Measurements from ENCODE around the gene GSG1L. TPM values are rescaled to one million over a fixed set of nuclear protein-coding genes. Genes with fewer than 3 reads are reported as not detected.

Gene GSG1L
- polyA plus RNA-seq, 2 donors, result 0.12 to 0.19 TPM

DNA sequence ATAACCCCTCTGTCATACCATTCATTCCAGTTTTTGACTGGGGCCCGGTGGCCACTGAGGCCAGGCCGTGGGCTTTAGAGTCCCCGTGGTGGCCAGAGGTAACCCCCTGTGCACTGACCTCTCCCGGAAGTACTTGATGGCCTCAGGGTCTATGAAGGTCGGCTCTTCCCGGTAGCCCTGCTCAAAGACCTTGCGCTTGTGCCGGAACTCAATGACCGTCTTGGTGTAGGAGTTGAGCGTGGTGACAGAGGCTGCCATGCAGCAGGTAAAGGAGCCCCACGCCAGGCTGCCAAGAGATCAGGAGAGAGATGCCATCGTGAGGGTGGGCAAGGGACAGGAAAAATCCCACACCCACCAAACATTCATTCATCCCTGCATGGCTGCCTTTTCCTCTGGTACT is 234.8 kb downstream of the GSG1L start:
- Histone ChIP-seq H3K27ac (ENCODE audit: low read depth in 2 of 2, low read length in 1 of 2) (no peak overlapping the region), H3K4me1 (ENCODE audit: control insufficient read depth in 2 of 2, insufficient read depth in 2 of 2, low read length in 1 of 2) (no peaks in the 10 kb centered on the region), H3K27me3 (ENCODE audit: control insufficient read depth in 1 of 2, insufficient read depth in 2 of 2, low read length in 2 of 2) (no peaks in the 10 kb centered on the region), H3K9me3 (ENCODE audit: control insufficient read depth in 2 of 2, insufficient read depth in 1 of 2, low read depth in 1 of 2, low read length in 1 of 2) (peaks cover 4 to 8% of the 10 kb centered on the region in 2 donors), H3K4me3 (ENCODE audit: low read depth in 1 of 2, low read length in 2 of 2) (no peak overlapping the region), H3K36me3 (ENCODE audit: control insufficient read depth in 2 of 2, insufficient read depth in 2 of 2, low read length in 1 of 2) (no peaks in the 10 kb centered on the region)
- WGBS, 2 donors, result 93 to 95% methylated on average over 12 of the region's 12 CpGs

DNA sequence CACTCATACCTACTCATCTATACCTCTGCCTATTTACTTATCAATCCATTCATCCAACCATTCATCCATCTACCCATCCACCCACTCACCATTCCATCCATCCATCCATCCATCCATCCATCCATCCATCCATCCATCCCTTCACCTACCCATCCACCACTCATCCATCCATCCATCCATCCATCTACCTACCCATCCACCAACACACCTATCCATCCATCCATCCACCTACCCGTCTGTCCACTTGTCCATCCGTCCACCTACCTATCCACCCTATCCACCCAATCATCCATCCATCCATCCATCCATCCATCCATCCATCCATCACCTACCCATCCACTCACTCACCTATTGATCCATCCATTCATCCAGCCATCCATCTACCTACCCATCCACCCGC is 235.7 kb downstream of the GSG1L start:
- H3K27ac ChIP-seq (ENCODE audit: low read depth in 2 of 2, low read length in 1 of 2), result no peak overlapping the region
- no peaks in the 10 kb centered on the region for H3K4me1 ChIP-seq (ENCODE audit: control insufficient read depth in 2 of 2, insufficient read depth in 2 of 2, low read length in 1 of 2)
- no peaks in the 10 kb centered on the region for H3K36me3 ChIP-seq (ENCODE audit: control insufficient read depth in 2 of 2, insufficient read depth in 2 of 2, low read length in 1 of 2)
- H3K9me3 ChIP-seq (ENCODE audit: control insufficient read depth in 2 of 2, insufficient read depth in 1 of 2, low read depth in 1 of 2, low read length in 1 of 2), result peaks cover 4 to 8% of the 10 kb centered on the region in 2 donors
- no peak overlapping the region for H3K4me3 ChIP-seq (ENCODE audit: low read depth in 1 of 2, low read length in 2 of 2)
- WGBS, 2 donors, result 89 to 95% methylated on average over 3 of the region's 3 CpGs
- no peaks in the 10 kb centered on the region for H3K27me3 ChIP-seq (ENCODE audit: control insufficient read depth in 1 of 2, insufficient read depth in 2 of 2, low read length in 2 of 2)

DNA sequence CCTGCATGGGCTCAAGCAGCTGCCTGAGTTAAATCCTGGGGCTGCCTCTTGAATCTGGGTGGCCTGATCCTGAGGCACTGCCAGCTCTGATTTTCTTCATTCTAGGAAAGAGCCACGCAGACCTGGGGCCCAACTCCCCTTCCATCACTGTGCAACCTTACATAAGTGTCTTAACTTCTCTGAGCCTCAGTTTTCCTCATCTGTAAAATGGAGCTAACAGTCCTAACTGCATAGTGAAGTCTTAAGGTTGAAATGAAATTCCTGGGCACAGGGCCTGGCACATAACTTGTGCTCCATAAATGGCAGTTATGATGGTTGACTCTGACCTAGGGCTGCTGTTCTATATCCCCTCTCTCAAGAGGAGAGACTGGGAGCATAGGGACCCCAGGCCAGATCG is 236.6 kb downstream of the GSG1L start:
- Histone ChIP-seq H3K36me3 (ENCODE audit: control insufficient read depth in 2 of 2, insufficient read depth in 2 of 2, low read length in 1 of 2) (no peaks in the 10 kb centered on the region), H3K4me1 (ENCODE audit: control insufficient read depth in 2 of 2, insufficient read depth in 2 of 2, low read length in 1 of 2) (no peaks in the 10 kb centered on the region), H3K4me3 (ENCODE audit: low read depth in 1 of 2, low read length in 2 of 2) (no peak overlapping the region), H3K9me3 (ENCODE audit: control insufficient read depth in 2 of 2, insufficient read depth in 1 of 2, low read depth in 1 of 2, low read length in 1 of 2) (peaks cover 4 to 8% of the 10 kb centered on the region in 2 donors), H3K27me3 (ENCODE audit: control insufficient read depth in 1 of 2, insufficient read depth in 2 of 2, low read length in 2 of 2) (no peaks in the 10 kb centered on the region), H3K27ac (ENCODE audit: low read depth in 2 of 2, low read length in 1 of 2) (no peak overlapping the region)
- 83 to 88% methylated on average over 2 of the region's 2 CpGs for WGBS, 2 donors

DNA sequence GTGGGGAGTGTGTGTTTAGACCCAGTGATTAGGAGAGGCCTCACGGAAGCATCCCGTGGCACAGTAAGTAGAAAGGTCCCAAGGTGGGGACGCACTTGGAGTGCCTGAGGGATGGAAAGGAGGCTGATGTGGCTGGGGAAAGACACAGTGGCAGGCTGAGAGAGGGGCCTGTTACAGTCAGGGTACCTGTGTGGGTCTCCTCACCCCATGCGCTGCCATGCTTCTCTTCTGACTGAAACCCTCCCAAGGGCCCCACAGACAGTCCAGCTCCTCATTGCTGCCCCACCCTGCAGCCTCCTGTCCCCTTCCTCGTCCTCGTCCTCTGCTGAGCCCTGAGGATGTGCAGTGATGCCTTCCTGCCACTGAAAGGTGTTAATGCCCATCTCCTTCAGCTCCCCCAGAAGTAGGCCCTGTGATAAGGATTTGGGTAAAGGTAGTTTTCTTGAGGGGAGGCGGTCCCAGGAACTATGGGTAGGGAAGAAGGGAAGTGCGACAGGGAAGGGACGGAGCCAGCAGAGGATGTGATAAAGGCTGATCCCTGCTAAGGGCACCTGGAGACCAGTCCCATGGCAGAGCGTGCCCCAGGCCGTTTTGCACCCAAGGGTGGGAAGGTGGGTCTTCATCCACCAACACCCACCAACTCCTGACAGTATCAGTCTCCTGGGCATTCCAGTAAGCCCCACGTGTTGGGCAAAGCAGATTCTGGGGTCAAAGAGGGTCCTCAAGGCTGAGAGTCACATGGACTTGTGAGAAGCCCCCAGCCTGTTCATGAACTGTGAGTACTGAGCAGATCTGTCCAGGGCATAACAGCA is 237.2 kb downstream of the GSG1L start:
- Histone ChIP-seq H3K27ac (ENCODE audit: low read depth in 2 of 2, low read length in 1 of 2) (no peak overlapping the region), H3K36me3 (ENCODE audit: control insufficient read depth in 2 of 2, insufficient read depth in 2 of 2, low read length in 1 of 2) (no peaks in the 10 kb centered on the region), H3K4me1 (ENCODE audit: control insufficient read depth in 2 of 2, insufficient read depth in 2 of 2, low read length in 1 of 2) (no peaks in the 10 kb centered on the region), H3K9me3 (ENCODE audit: control insufficient read depth in 2 of 2, insufficient read depth in 1 of 2, low read depth in 1 of 2, low read length in 1 of 2) (peaks cover 4 to 8% of the 10 kb centered on the region in 2 donors), H3K27me3 (ENCODE audit: control insufficient read depth in 1 of 2, insufficient read depth in 2 of 2, low read length in 2 of 2) (no peaks in the 10 kb centered on the region), H3K4me3 (ENCODE audit: low read depth in 1 of 2, low read length in 2 of 2) (no peak overlapping the region)
- 78 to 81% methylated on average over 12 of the region's 12 CpGs for WGBS, 2 donors

DNA sequence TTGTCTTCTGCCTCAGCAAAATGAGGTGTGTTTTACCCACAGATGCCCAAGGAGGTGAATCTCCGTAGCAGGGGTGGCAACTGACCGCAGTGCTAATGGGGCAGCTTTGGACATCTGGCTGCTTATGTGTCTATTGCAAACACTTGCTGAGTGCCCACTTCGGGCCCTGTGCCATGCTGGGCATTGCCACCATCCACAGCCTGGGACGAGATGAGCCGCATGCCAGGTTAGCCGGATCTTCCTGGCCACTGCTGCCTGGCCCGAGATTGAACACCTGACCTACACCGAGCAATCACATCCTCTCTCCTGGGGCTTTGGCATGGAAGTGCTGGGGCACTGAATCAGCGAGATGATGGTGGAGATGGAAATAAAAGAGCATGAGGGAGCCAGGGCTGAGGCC is 238.7 kb downstream of the GSG1L start:
- H3K27ac ChIP-seq (ENCODE audit: low read depth in 2 of 2, low read length in 1 of 2), result no peak overlapping the region
- WGBS, 2 donors, result 79 to 86% methylated on average over 9 of the region's 9 CpGs
- peaks cover 0 to under 1% of the 10 kb centered on the region in 2 donors for H3K9me3 ChIP-seq (ENCODE audit: control insufficient read depth in 2 of 2, insufficient read depth in 1 of 2, low read depth in 1 of 2, low read length in 1 of 2)
- no peaks in the 10 kb centered on the region for H3K4me1 ChIP-seq (ENCODE audit: control insufficient read depth in 2 of 2, insufficient read depth in 2 of 2, low read length in 1 of 2)
- no peaks in the 10 kb centered on the region for H3K27me3 ChIP-seq (ENCODE audit: control insufficient read depth in 1 of 2, insufficient read depth in 2 of 2, low read length in 2 of 2)
- no peak overlapping the region for H3K4me3 ChIP-seq (ENCODE audit: low read depth in 1 of 2, low read length in 2 of 2)
- H3K36me3 ChIP-seq (ENCODE audit: control insufficient read depth in 2 of 2, insufficient read depth in 2 of 2, low read length in 1 of 2), result no peaks in the 10 kb centered on the region

DNA sequence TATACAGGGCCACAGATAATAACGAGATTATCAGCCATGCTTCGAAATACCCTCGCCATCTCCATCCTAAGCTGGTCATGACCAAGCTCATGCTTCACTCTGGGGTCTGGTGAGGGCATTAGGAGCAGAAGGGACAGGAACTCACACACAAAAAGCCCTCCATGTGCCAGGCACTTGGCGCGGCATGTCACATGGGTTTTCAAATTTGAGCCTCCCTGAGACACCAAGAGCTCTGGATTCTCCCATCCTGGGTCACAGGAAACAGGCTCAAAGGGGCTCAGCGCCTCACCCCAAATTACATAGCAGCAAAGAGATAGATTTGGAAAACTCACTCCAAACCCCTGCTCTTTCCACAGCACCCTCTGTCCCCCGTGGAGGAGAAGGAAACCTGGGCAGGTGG is 239.5 kb downstream of the GSG1L start:
- Histone ChIP-seq H3K27ac (ENCODE audit: low read depth in 2 of 2, low read length in 1 of 2) (no peak overlapping the region), H3K4me3 (ENCODE audit: low read depth in 1 of 2, low read length in 2 of 2) (no peak overlapping the region), H3K27me3 (ENCODE audit: control insufficient read depth in 1 of 2, insufficient read depth in 2 of 2, low read length in 2 of 2) (no peaks in the 10 kb centered on the region), H3K36me3 (ENCODE audit: control insufficient read depth in 2 of 2, insufficient read depth in 2 of 2, low read length in 1 of 2) (no peaks in the 10 kb centered on the region), H3K9me3 (ENCODE audit: control insufficient read depth in 2 of 2, insufficient read depth in 1 of 2, low read depth in 1 of 2, low read length in 1 of 2) (no peaks in the 10 kb centered on the region), H3K4me1 (ENCODE audit: control insufficient read depth in 2 of 2, insufficient read depth in 2 of 2, low read length in 1 of 2) (no peaks in the 10 kb centered on the region)
- 85 to 86% methylated on average over 7 of the region's 7 CpGs for WGBS, 2 donors

DNA sequence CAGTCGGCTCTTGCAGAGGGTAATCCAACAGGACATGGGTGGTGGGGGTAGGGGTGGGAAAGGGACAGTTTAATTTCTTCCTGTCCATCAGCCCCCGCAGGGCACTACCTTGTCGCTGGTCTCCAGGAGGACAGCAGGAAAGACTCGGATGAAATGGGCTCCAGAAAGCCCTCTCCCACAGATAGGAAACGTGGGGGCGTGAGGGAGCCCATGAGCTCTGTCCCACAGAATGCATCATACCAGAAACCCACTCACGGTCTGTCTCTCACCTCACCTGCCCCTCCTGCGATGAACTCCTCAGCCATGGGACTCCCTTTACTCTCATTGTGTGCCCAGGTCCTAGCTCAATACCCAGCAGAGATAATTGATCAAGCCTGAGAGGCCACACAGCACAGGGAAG is 240.1 kb downstream of the GSG1L start:
- Histone ChIP-seq H3K4me3 (ENCODE audit: low read depth in 1 of 2, low read length in 2 of 2) (no peak overlapping the region), H3K27ac (ENCODE audit: low read depth in 2 of 2, low read length in 1 of 2) (no peak overlapping the region), H3K4me1 (ENCODE audit: control insufficient read depth in 2 of 2, insufficient read depth in 2 of 2, low read length in 1 of 2) (no peaks in the 10 kb centered on the region), H3K36me3 (ENCODE audit: control insufficient read depth in 2 of 2, insufficient read depth in 2 of 2, low read length in 1 of 2) (no peaks in the 10 kb centered on the region), H3K27me3 (ENCODE audit: control insufficient read depth in 1 of 2, insufficient read depth in 2 of 2, low read length in 2 of 2) (no peaks in the 10 kb centered on the region), H3K9me3 (ENCODE audit: control insufficient read depth in 2 of 2, insufficient read depth in 1 of 2, low read depth in 1 of 2, low read length in 1 of 2) (no peaks in the 10 kb centered on the region)
- WGBS, 2 donors, result 54 to 56% methylated on average over 8 of the region's 8 CpGs

DNA sequence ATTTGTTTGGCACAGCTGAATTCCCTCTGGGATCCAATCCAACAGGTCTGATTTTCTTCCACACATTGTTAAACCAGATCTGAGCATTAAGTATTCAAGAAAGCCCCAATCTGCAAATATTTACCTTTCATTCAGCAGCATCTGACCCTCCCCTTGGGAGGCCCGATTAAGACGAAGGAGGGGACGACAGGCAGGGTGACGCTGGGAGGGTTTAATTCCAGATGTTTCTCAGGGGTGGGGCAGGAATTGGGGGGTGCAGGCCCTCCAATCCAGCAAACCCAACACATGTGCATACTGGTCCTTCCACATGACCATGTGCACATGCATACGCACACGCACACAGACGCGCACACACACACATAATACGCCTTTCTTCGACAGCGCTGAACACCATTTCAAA is 240.5 kb downstream of the GSG1L start:
- Histone ChIP-seq H3K4me1 (ENCODE audit: control insufficient read depth in 2 of 2, insufficient read depth in 2 of 2, low read length in 1 of 2) (no peaks in the 10 kb centered on the region), H3K27me3 (ENCODE audit: control insufficient read depth in 1 of 2, insufficient read depth in 2 of 2, low read length in 2 of 2) (no peaks in the 10 kb centered on the region), H3K9me3 (ENCODE audit: control insufficient read depth in 2 of 2, insufficient read depth in 1 of 2, low read depth in 1 of 2, low read length in 1 of 2) (no peaks in the 10 kb centered on the region), H3K27ac (ENCODE audit: low read depth in 2 of 2, low read length in 1 of 2) (no peak overlapping the region), H3K36me3 (ENCODE audit: control insufficient read depth in 2 of 2, insufficient read depth in 2 of 2, low read length in 1 of 2) (no peaks in the 10 kb centered on the region), H3K4me3 (ENCODE audit: low read depth in 1 of 2, low read length in 2 of 2) (no peak overlapping the region)
- WGBS, 2 donors, result 33 to 56% methylated on average over 11 of the region's 11 CpGs

DNA sequence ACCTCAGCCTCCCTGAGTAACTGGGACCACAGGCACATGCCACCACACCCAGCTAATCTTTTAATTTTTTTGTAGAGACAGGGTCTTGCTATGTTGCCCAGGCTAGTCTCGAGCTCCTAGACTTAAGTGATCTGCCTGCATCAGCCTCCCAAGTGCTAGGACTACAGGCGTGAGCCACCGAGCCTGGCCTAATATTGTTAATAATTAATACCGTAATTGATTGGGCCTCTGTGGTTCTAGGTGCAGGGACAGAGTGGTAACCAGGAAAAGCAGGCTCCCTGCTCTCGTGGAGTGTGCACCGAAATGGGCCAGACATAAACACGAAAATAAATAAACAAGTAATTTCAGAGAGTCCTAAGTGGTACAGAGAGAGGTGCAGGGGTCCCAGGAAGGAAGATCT is 241.0 kb downstream of the GSG1L start:
- 48 to 50% methylated on average over 7 of the region's 7 CpGs for WGBS, 2 donors
- Histone ChIP-seq H3K36me3 (ENCODE audit: control insufficient read depth in 2 of 2, insufficient read depth in 2 of 2, low read length in 1 of 2) (no peaks in the 10 kb centered on the region), H3K27ac (ENCODE audit: low read depth in 2 of 2, low read length in 1 of 2) (no peak overlapping the region), H3K27me3 (ENCODE audit: control insufficient read depth in 1 of 2, insufficient read depth in 2 of 2, low read length in 2 of 2) (no peaks in the 10 kb centered on the region), H3K4me1 (ENCODE audit: control insufficient read depth in 2 of 2, insufficient read depth in 2 of 2, low read length in 1 of 2) (no peaks in the 10 kb centered on the region), H3K9me3 (ENCODE audit: control insufficient read depth in 2 of 2, insufficient read depth in 1 of 2, low read depth in 1 of 2, low read length in 1 of 2) (no peaks in the 10 kb centered on the region), H3K4me3 (ENCODE audit: low read depth in 1 of 2, low read length in 2 of 2) (no peak overlapping the region)

DNA sequence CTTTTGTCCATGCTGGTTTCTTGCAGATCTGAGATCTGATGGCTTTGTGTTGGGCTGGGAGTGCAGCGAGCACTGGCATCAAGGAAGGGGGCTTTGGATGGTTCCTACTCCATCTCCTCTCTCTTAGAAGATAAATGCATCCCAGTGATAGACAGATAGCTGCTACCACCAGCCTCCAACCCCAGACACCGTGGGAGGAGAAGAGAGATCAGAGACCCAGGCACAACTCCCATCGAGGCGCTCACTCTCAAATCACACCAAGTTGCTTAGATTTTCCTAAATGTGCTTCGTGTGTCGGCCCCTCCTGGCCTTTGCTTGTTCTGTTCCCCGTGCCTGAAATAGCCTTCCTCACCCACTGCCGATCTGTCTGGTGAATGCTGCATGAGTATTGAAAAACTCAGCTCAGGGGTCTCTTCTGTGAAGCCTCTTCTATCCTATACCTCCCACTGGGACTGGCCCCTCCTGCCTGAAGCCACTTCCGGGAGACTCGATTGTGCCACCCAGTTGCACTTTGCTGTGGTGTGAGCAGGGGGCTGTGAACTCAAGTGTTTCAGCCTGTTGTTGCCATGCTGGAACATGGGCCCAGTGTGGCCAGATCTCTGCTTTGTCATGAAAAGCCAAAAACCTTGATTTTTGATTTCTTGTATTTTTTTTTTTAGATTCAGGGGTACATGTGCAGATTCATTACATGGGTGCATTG is 242.7 kb downstream of the GSG1L start:
- Histone ChIP-seq H3K4me1 (ENCODE audit: control insufficient read depth in 2 of 2, insufficient read depth in 2 of 2, low read length in 1 of 2) (no peaks in the 10 kb centered on the region), H3K27ac (ENCODE audit: low read depth in 2 of 2, low read length in 1 of 2) (no peak overlapping the region), H3K4me3 (ENCODE audit: low read depth in 1 of 2, low read length in 2 of 2) (no peak overlapping the region), H3K27me3 (ENCODE audit: control insufficient read depth in 1 of 2, insufficient read depth in 2 of 2, low read length in 2 of 2) (no peaks in the 10 kb centered on the region), H3K36me3 (ENCODE audit: control insufficient read depth in 2 of 2, insufficient read depth in 2 of 2, low read length in 1 of 2) (no peaks in the 10 kb centered on the region), H3K9me3 (ENCODE audit: control insufficient read depth in 2 of 2, insufficient read depth in 1 of 2, low read depth in 1 of 2, low read length in 1 of 2) (no peaks in the 10 kb centered on the region)
- WGBS, 2 donors, result 78 to 79% methylated on average over 10 of the region's 10 CpGs

Data from esophagus (tissue), 2 donors.